ENCODE results near the gene OLFML2B. TPM values are rescaled to one million over a fixed set of nuclear protein-coding genes. Genes with fewer than 3 reads are reported as not detected.

Gene OLFML2B
- total RNA-seq, 1 donor from 2014 or later = 19.1 TPM

- no peaks in the 10 kb centered on the region for H3K27me3 ChIP-seq (ENCODE audit: low read depth)
- no peak overlapping the region for H3K27ac ChIP-seq
- ATAC-seq (no peak), DNase-seq (no peak)
- H3K4me1 ChIP-seq = peaks cover 4% of the 10 kb centered on the region
- H3K36me3 ChIP-seq = no peaks in the 10 kb centered on the region
- TF ChIP-seq CTCF (IDR thresholded peaks at IDR 0.05) = no peak
- intact Hi-C loops (cut with DNase I) = no loop called here
- no peak overlapping the region for H3K4me3 ChIP-seq
- H3K9me3 ChIP-seq = no peaks in the 10 kb centered on the region
Measured at GRCh38 chr1:162013289-162013688, 10.4 kb downstream of the OLFML2B start.

- H3K4me1 ChIP-seq = peaks cover 4% of the 10 kb centered on the region
- H3K27ac ChIP-seq = no peak overlapping the region
- no peaks in the 10 kb centered on the region for H3K9me3 ChIP-seq
- H3K27me3 ChIP-seq (ENCODE audit: low read depth) = no peaks in the 10 kb centered on the region
- intact Hi-C loops (cut with DNase I) = no loop called here
- H3K4me3 ChIP-seq = no peak overlapping the region
- peak; percentile 64 for DNase-seq
- H3K36me3 ChIP-seq = no peaks in the 10 kb centered on the region
- no peak for TF ChIP-seq CTCF (IDR thresholded peaks at IDR 0.05)
- peak; percentile 71 to 74 for ATAC-seq
Measured at GRCh38 chr1:162011337-162012012, 12.2 kb downstream of the OLFML2B start.

GRCh38 chr1:162010175-162010506, 13.5 kb downstream of the OLFML2B start:
- intact Hi-C loops (cut with DNase I) = no loop called here
- H3K27ac ChIP-seq = no peak overlapping the region
- TF ChIP-seq CTCF (IDR thresholded peaks at IDR 0.05) = no peak
- H3K4me1 ChIP-seq = peaks cover 4% of the 10 kb centered on the region
- no peaks in the 10 kb centered on the region for H3K27me3 ChIP-seq (ENCODE audit: low read depth)
- H3K4me3 ChIP-seq = no peak overlapping the region
- H3K36me3 ChIP-seq = no peaks in the 10 kb centered on the region
- no peaks in the 10 kb centered on the region for H3K9me3 ChIP-seq
- no peak for ATAC-seq
- no peak for DNase-seq

GRCh38 chr1:162009501-162010174, 14.0 kb downstream of the OLFML2B start:
- Histone ChIP-seq H3K36me3 (no peaks in the 10 kb centered on the region), H3K27ac (no peak overlapping the region), H3K9me3 (no peaks in the 10 kb centered on the region), H3K27me3 (ENCODE audit: low read depth) (no peaks in the 10 kb centered on the region), H3K4me1 (peaks cover 4% of the 10 kb centered on the region), H3K4me3 (no peak overlapping the region)
- DNase-seq = no peak
- TF ChIP-seq CTCF (IDR thresholded peaks at IDR 0.05) = no peak
- no peak for ATAC-seq
- intact Hi-C loops (cut with DNase I) = no loop called here

GRCh38 chr1:162008799-162009198, 14.9 kb downstream of the OLFML2B start:
- Histone ChIP-seq H3K27ac (no peak overlapping the region), H3K4me1 (peaks cover 4% of the 10 kb centered on the region), H3K9me3 (no peaks in the 10 kb centered on the region), H3K36me3 (no peaks in the 10 kb centered on the region), H3K27me3 (ENCODE audit: low read depth) (no peaks in the 10 kb centered on the region), H3K4me3 (no peak overlapping the region)
- intact Hi-C loops (cut with DNase I) = no loop called here
- TF ChIP-seq CTCF (IDR thresholded peaks at IDR 0.05) = no peak
- DNase-seq (no peak), ATAC-seq (no peak)

Data from lower lobe of right lung (tissue), 2 donors.